22Rv1 (cell line): Measurements from ENCODE around the gene IFTAP.

Experiments used
- H3K27ac ChIP-seq: fragments of 450-650 bp; 2 replicates; pipeline ENCODE4 v1.5.1; 2017
- CTCF ChIP-seq: fragments of 450-650 bp; IDR thresholded peaks from 2 replicates; pipeline ENCODE4 v1.5.1; 2017; ENCODE audit warnings: mild to moderate bottlenecking
- ZFX ChIP-seq: fragments of 450-650 bp; IDR thresholded peaks from 2 replicates; pipeline ENCODE4 v1.6.1; 2017; ENCODE audit warnings: antibody characterized with exemption, borderline replicate concordance

IFTAP gene

GRCh38 chr11:36684840-36685801 lies 90.8 kb downstream of the IFTAP start:
- H3K27ac ChIP-seq: no peak overlapping the region
- TF ChIP-seq CTCF (no peak), ZFX (no peak)

GRCh38 chr11:36688132-36688531 lies 93.8 kb downstream of the IFTAP start:
- no peak for TF ChIP-seq CTCF
- no peak for TF ChIP-seq ZFX
- no peak overlapping the region for H3K27ac ChIP-seq

GRCh38 chr11:36688571-36689291 lies 94.4 kb downstream of the IFTAP start:
- no peak for TF ChIP-seq CTCF

GRCh38 chr11:36689442-36689841 lies 95.1 kb downstream of the IFTAP start:
- TF ChIP-seq CTCF: no peak
- no peak for TF ChIP-seq ZFX
- H3K27ac ChIP-seq: no peak overlapping the region

More at GRCh38 chr11:36688571-36689291, 94.4 kb downstream of the IFTAP start:
- H3K27ac ChIP-seq: no peak overlapping the region

- no peak overlapping the region for H3K27ac ChIP-seq
- TF ChIP-seq CTCF: no peak
- TF ChIP-seq ZFX: no peak
These were observed 98.4 kb downstream of the IFTAP start for GRCh38 chr11:36692704-36693103.

- TF ChIP-seq CTCF: no peak
- TF ChIP-seq ZFX: no peak
- H3K27ac ChIP-seq: no peak overlapping the region
These were observed 99.0 kb downstream of the IFTAP start for GRCh38 chr11:36693139-36693843.
